Transverse colon (tissue), 4 donors: ENCODE results near the gene D2HGDH. TPM values are rescaled to one million over a fixed set of nuclear protein-coding genes. Genes with fewer than 3 reads are reported as not detected.
"Not testable (repeated sequence)": the region's sequence is repeated elsewhere in the genome, so short reads cannot be mapped to it uniquely, and the experiment has no call there.

Experiments
- DNase-seq: peaks from one replicate; pipeline ENCODE4 v3.0.0-alpha.2; 2019
- H3K27ac ChIP-seq, 4 donors: fragments of 200-600 bp; sonication (generic); 2 replicates each; pipeline ENCODE4 v1.5.1; 2016 to 2018; ENCODE audit warnings: inconsistent platforms in 4 of 4
- H3K27me3 ChIP-seq: fragments of 200-600 bp; sonication (generic); 2 replicates; pipeline ENCODE4 v1.5.1; 2017; ENCODE audit warnings: inconsistent platforms
- H3K36me3 ChIP-seq, 4 donors: fragments of 200-600 bp; sonication (generic); 2 replicates each; pipeline ENCODE4 v1.5.1; 2017 to 2019; ENCODE audit warnings: inconsistent platforms in 4 of 4
- H3K4me1 ChIP-seq, 4 donors: fragments of 200-600 bp; sonication (generic); 2 replicates each; pipeline ENCODE4 v1.5.1; 2017 to 2020; ENCODE audit warnings: inconsistent platforms in 4 of 4
- H3K4me3 ChIP-seq, 4 donors: fragments of 200-600 bp; sonication (generic); 1 replicate in 1 of 4; 2 replicates in 3 of 4; pipeline versions ENCODE4 v1.5.1 to v1.6.1; 2017 to 2019; ENCODE audit warnings: inconsistent platforms in 4 of 4
- H3K9me3 ChIP-seq, 2 donors: fragments of 200-600 bp; sonication (generic); 2 replicates each; pipeline ENCODE4 v1.5.1; 2017 to 2019; ENCODE audit warnings: inconsistent platforms in 2 of 2
- CTCF ChIP-seq, 5 experiments: fragments of 200-600 bp in 3 of 5; fragments of 450-650 bp in 2 of 5; sonication (generic) in 3 of 5; IDR thresholded peaks; 1 replicate in 2 of 5; 2 replicates in 3 of 5; pipeline ENCODE4 v1.5.1; 2016 to 2017; ENCODE audit warnings: antibody characterized with exemption in 5 of 5, inconsistent platforms in 3 of 5, mild to moderate bottlenecking in 2 of 5, moderate library complexity in 1 of 5
- EP300 ChIP-seq: sonication (generic); formaldehyde crosslinking; IDR thresholded peaks from one replicate; pipeline ENCODE4 v1.6.1; 2017; ENCODE audit warnings: antibody characterized with exemption, low read depth
- POLR2A ChIP-seq: fragments of 450-650 bp; IDR thresholded peaks from one replicate; pipeline ENCODE4 v1.6.1; 2016; ENCODE audit warnings: antibody characterized with exemption, mild to moderate bottlenecking, moderate library complexity
- POLR2AphosphoS5 ChIP-seq, 3 donors: sonication (generic); formaldehyde crosslinking; IDR thresholded peaks; one replicate each; pipeline ENCODE4 v1.6.1; 2016; ENCODE audit warnings: antibody characterized with exemption in 3 of 3
- WGBS, 2 donors: methylation state at CpG; one replicate each; pipeline ENCODE4 v1.1.5; 2018; ENCODE audit warnings: low coverage in 1 of 2; 5-methylcytosine and 5-hydroxymethylcytosine counted together
- in situ Hi-C, 4 donors: fragments of 200-750 bp; cut with MboI; loops; one replicate each; pipeline versions ENCODE4 v1.15.0 to v1.15.1; 2017; ENCODE audit warnings: low sequenced_read_pairs in 3 of 4, low pct_ligation_motif_present in 1 of 4, low pct_unique_long_range_greater_than_20kb in 1 of 4
- intact Hi-C: fragments of 100-400 bp; cut with DNase I; formaldehyde crosslinking; loops from one replicate; pipeline ENCODE4 v1.15.1; 2023; ENCODE audit warnings: low total_unique reads
- total RNA-seq, 4 donors: library from RNA; depleted of rRNA; stranded (reverse); fragments of >200 nt; gene quantifications; one replicate each; pipeline ENCODE4 v1.1.0, GENCODE V29; 2016

Gene D2HGDH
- total RNA-seq, 4 donors from 2014 or later = 53.2 to 150 (median 55.5) TPM

GRCh38 chr2:241739651-241740050 lies 5.2 kb downstream of the D2HGDH start:
- peaks cover 0 to 10% (median 7%) of the 10 kb centered on the region in 4 donors for H3K4me1 ChIP-seq
- TF ChIP-seq POLR2A (no peak), POLR2AphosphoS5 (IDR thresholded peaks at IDR 0.05) (no peak), CTCF (IDR thresholded peaks at IDR 0.05) (no peak), EP300 (no peak)
- peaks cover 0 to 7% (median under 1%) of the 10 kb centered on the region in 4 donors for H3K36me3 ChIP-seq
- H3K27me3 ChIP-seq = no peaks in the 10 kb centered on the region
- DNase-seq = no peak
- in situ Hi-C loops = no loop called here
- H3K9me3 ChIP-seq = no peaks in the 10 kb centered on the region
- intact Hi-C loops = no loop called here
- no peak overlapping the region for H3K27ac ChIP-seq
- WGBS, 2 donors = 80 to 89% methylated on average over 5 to 12 of the region's 12 CpGs
- H3K4me3 ChIP-seq = no peak overlapping the region

GRCh38 chr2:241741016-241741415 lies 6.6 kb downstream of the D2HGDH start:
- TF ChIP-seq POLR2AphosphoS5 (IDR thresholded peaks at IDR 0.05) (no peak), POLR2A (no peak), EP300 (no peak), CTCF (IDR thresholded peaks at IDR 0.05) (no peak)
- WGBS, 2 donors = 81% methylated on average over 10 of the region's 10 CpGs; no CpG with 5 or more reads in 1 of the 2 donors
- H3K4me1 ChIP-seq = peaks cover 0 to 3% (median 1%) of the 10 kb centered on the region in 4 donors
- no peaks in the 10 kb centered on the region for H3K9me3 ChIP-seq
- in situ Hi-C loops = no loop called here
- no peak overlapping the region for H3K4me3 ChIP-seq
- H3K36me3 ChIP-seq = peaks cover 0 to 17% (median 7%) of the 10 kb centered on the region in 4 donors
- H3K27ac ChIP-seq = no peak overlapping the region
- DNase-seq = no peak
- intact Hi-C loops = no loop called here
- no peaks in the 10 kb centered on the region for H3K27me3 ChIP-seq

- WGBS, 2 donors = 94 to 100% methylated on average over 3 to 27 of the region's 28 CpGs
- Histone ChIP-seq H3K9me3 (no peaks in the 10 kb centered on the region), H3K27me3 (no peaks in the 10 kb centered on the region), H3K4me1 (no peaks in the 10 kb centered on the region), H3K4me3 (no peak overlapping the region), H3K27ac (no peak overlapping the region), H3K36me3 (peaks cover 0 to 22% (median 7%) of the 10 kb centered on the region in 4 donors)
- no peak for DNase-seq
- intact Hi-C loops = no loop called here
- TF ChIP-seq POLR2A (no peak), CTCF (IDR thresholded peaks at IDR 0.05) (no peak), POLR2AphosphoS5 (IDR thresholded peaks at IDR 0.05) (no peak), EP300 (no peak)
- in situ Hi-C loops = no loop called here
Measured at GRCh38 chr2:241742320-241742939, 8.0 kb downstream of the D2HGDH start.

DNA sequence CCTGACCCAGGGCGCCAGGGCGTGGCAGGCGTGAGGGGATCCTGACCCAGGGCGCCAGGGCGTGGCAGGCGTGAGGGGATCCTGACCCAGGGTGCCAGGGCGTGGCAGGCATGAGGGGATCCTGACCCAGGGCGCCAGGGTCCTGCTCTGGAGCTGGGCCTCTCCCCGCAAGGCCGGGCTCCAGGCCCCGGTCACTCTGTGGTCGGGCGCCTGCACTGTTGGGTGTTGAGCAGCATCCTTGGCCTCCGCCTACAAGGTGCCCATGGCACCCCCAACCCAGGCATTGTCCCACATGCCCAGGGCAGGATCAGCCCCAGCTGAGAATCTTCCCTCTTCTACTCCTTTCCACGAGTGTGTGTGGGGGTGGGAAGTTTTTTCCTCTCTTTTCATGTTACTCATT lies 8.6 kb downstream of the D2HGDH start:
- in situ Hi-C loops, intact Hi-C loops, H3K27me3 ChIP-seq, H3K4me1 ChIP-seq, H3K9me3 ChIP-seq, DNase-seq, H3K27ac ChIP-seq, H3K4me3 ChIP-seq: not testable (repeated sequence)
- peaks cover 0 to 22% (median 7%) of the 10 kb centered on the region in 4 donors for H3K36me3 ChIP-seq
- 96 to 100% methylated on average over 1 to 7 of the region's 15 CpGs for WGBS, 2 donors

GRCh38 chr2:241743620-241744019 lies 9.2 kb downstream of the D2HGDH start:
- in situ Hi-C loops (no loop called here), intact Hi-C loops (no loop called here)
- Histone ChIP-seq H3K4me1 (no peaks in the 10 kb centered on the region), H3K9me3 (no peaks in the 10 kb centered on the region), H3K27me3 (no peaks in the 10 kb centered on the region), H3K36me3 (peaks cover 0 to 22% (median 7%) of the 10 kb centered on the region in 4 donors), H3K27ac (no peak overlapping the region), H3K4me3 (no peak overlapping the region)
- no peak for DNase-seq
- TF ChIP-seq POLR2AphosphoS5 (IDR thresholded peaks at IDR 0.05) = no peak
- no peak for TF ChIP-seq POLR2A
- no peak for TF ChIP-seq EP300
- WGBS, 2 donors = 91 to 100% methylated on average over 5 to 9 of the region's 16 CpGs
